GM04504 (cell line): ENCODE results near the gene ATG2B.

ENCODE experiments used
- DNase-seq: peaks from one replicate; pipeline ENCODE4 v3.0.0-alpha.2; 2012; ENCODE audit warnings: low read depth

Gene ATG2B, protein sequence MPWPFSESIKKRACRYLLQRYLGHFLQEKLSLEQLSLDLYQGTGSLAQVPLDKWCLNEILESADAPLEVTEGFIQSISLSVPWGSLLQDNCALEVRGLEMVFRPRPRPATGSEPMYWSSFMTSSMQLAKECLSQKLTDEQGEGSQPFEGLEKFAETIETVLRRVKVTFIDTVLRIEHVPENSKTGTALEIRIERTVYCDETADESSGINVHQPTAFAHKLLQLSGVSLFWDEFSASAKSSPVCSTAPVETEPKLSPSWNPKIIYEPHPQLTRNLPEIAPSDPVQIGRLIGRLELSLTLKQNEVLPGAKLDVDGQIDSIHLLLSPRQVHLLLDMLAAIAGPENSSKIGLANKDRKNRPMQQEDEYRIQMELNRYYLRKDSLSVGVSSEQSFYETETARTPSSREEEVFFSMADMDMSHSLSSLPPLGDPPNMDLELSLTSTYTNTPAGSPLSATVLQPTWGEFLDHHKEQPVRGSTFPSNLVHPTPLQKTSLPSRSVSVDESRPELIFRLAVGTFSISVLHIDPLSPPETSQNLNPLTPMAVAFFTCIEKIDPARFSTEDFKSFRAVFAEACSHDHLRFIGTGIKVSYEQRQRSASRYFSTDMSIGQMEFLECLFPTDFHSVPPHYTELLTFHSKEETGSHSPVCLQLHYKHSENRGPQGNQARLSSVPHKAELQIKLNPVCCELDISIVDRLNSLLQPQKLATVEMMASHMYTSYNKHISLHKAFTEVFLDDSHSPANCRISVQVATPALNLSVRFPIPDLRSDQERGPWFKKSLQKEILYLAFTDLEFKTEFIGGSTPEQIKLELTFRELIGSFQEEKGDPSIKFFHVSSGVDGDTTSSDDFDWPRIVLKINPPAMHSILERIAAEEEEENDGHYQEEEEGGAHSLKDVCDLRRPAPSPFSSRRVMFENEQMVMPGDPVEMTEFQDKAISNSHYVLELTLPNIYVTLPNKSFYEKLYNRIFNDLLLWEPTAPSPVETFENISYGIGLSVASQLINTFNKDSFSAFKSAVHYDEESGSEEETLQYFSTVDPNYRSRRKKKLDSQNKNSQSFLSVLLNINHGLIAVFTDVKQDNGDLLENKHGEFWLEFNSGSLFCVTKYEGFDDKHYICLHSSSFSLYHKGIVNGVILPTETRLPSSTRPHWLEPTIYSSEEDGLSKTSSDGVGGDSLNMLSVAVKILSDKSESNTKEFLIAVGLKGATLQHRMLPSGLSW (N-terminal part only)

GRCh38 chr14:96362965-96363750 lies at the start of gene ATG2B, which contains the start of gene GSKIP:
TSS of gene ATG2B (minus strand) at chr14:96363341. CDS start at chr14:96362976, 365 bp downstream.
TSS of gene GSKIP (plus strand) at chr14:96363526. CDS start at chr14:96382248, 18,722 bp downstream.
- DNase-seq, result peak; percentile 82

GRCh38 chr14:96410119-96410518 lies 47.0 kb upstream of the ATG2B start:
- no peak for DNase-seq

DNA sequence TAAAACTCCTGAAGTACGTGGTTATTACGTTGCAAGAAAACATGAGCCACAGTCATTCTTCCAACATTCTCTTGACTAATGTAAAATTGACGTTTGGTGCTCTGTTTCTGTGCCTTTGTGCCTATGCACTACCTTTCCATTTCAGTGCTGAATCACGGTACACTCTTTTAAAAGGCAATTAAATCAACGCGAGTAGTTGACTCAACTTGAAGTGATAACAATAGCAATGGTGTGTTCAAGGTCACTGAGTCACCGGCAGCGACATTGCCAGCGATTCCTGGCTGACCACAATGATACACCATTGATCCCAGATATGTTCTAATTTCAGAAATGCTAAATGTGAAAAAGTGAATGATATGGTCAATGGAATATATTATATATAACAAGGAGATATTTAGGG lies 46.6 kb upstream of the ATG2B start:
- DNase-seq, result no peak

DNA sequence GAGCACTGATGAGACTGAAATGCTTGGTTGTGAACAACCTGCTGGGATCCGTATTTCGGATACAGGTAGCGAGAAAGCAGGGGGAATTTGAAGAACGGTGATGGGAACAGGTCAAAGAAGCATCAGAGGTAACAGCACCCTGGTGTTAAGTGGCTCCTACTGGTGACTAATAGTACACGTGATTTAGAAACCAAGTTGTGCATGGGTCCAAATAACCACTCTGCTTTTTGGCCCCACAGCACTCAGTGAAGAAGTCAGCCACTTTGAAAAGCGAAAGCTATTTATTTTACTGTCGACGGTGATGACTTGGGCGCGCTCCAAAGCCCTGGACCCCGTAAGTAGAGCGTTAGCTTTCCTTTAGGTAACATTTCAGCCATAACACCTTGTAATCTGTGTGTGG lies 45.5 kb upstream of the ATG2B start:
- no peak for DNase-seq

- DNase-seq, result no peak
These were observed 44.9 kb upstream of the ATG2B start for GRCh38 chr14:96407935-96408570.

DNA sequence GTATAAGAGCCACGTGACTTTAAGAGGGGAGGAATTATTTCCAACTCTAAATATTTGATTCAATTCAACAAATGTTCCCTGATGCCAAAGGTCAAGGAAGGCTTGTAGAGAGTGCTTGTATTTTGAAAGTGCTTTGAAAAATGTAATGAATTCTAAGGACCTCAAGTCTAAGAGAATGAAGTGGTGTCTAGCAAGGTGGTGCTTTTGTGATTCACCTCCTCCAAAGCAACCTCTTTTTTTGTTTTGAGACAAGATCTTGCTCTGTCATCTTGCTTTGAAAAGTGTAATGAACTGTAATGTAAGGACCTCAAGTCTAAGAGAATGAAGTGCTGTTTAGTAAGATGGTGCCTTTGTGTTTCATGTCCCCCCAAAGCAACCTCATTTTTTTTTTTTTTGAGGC lies 42.5 kb upstream of the ATG2B start:
- no peak for DNase-seq

GRCh38 chr14:96403409-96403808 lies 40.3 kb upstream of the ATG2B start:
- no peak for DNase-seq

DNA sequence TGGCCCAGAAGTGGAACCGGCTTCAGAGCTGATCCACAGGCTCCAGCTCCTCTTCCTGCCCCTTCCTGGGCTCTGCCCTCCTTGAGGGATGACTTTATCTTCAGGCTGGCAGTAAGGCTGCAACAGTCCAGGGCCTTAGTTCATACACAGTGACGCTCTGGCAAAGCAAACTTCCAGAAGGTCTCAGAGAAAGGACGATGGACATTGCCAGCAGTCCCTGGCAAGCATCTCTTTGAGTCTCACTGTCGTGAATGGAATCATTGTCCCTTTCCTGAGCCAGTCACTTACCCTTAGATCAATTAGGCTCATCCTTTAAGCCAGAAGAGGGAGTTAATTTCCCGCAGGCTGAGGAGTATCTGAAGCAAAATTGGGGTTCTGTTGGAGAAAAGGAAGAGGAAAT lies 37.4 kb upstream of the ATG2B start:
- no peak for DNase-seq

GRCh38 chr14:96399405-96399804 lies 36.3 kb upstream of the ATG2B start:
- no peak for DNase-seq

- DNase-seq, result no peak
These were observed 35.8 kb upstream of the ATG2B start for GRCh38 chr14:96398921-96399320.

DNA sequence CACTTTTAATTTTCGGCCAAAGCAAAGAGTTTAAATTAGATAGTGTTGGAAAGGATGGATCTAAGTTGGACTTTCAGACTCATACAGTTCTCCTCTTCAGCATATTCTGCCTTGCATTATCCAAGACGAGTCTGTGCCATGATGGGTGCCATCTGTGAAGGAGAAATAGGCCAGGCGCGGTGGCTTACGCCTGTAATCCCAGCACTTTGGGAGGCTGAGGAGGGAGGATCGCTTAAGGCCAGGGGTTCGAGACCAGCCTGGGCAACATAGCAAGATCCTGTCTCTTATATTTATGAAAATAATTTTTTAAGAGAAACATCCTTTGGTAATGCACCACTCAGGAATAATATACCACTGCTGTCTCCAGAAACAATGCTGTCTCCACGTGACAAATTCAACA lies 35.3 kb upstream of the ATG2B start:
- no peak for DNase-seq

GRCh38 chr14:96394047-96394815 lies 31.1 kb upstream of the ATG2B start:
- no peak for DNase-seq

- no peak for DNase-seq
These were observed 30.0 kb upstream of the ATG2B start for GRCh38 chr14:96393071-96393691.

DNA sequence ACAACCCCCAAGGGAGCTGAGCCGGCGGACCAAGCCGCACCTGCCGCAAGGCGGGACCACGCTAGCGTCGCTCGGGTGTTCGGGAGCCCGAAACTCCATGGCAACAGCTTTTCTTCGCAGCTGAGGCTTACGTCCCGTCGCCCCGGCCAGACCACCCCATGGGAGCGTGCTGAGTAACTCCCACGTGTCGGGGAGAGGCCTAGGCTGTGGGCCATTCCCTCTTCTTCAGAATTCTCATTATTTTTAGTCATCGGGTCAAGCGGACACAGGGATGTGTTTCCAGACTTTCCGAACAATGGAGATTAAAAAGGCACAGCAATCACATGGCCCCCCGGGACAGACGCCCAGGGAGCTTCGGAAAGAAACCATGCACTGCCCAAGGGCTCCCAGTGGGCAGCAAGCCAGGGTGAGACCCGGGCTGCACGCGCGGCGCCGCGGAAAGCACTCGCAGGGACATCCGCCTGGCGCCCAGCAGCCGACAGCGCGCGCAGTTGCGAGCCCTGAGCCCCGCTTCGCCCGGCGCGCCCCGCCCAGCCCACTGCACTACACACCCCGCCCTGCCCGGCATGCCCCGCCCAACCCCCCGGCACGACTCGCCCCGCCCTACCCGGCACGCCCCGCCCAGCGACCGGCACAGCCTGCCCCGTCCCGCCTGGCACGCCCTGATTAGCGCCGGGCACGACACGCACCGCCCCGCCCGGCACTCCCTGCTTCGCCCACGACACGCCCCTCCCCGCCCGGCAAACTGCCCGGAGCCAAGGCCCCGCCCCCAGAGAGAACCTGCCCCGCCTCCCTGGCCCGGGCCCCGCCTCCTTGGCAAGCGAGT lies 28.4 kb upstream of the ATG2B start:
- peak; percentile 84 for DNase-seq

GRCh38 chr14:96390965-96391292 lies 27.8 kb upstream of the ATG2B start:
- DNase-seq, result no peak

DNA sequence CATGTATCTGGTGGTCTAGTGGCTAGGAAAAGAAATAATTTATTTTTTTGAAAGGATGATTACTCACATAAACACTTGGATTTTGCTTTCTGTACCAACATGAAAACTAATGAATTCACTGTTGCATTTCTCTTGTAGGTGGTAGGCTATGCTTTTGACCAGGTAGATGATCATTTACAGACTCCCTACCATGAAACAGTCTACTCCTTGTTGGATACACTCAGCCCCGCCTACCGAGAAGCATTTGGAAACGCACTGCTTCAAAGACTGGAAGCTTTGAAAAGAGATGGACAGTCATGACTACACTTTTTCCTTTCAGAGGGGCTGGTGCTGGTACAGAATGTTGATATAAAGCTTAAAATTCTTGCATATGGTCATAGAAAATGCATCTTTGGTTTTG lies 22.2 kb upstream of the ATG2B start:
- DNase-seq, result no peak

DNA sequence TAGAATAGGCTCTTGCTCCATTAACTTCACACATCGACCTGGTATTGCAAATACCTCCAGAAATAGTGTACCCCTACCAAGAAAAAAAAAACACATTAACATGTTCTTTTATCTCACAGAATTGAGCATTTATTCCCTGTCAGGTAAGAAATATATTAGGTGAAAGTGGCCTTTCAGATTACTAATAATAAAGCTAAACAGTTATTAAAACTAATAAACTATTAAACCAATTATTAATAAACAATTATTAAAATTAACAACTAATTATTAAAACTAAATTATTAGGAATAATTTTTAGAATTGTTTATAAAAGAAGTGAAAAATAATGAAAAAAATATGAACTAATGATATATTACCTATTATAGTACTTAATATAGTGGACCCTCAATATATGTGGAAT lies 21.6 kb upstream of the ATG2B start:
- DNase-seq, result no peak

- no peak for DNase-seq
These were observed 20.9 kb upstream of the ATG2B start for GRCh38 chr14:96384053-96384452.

DNA sequence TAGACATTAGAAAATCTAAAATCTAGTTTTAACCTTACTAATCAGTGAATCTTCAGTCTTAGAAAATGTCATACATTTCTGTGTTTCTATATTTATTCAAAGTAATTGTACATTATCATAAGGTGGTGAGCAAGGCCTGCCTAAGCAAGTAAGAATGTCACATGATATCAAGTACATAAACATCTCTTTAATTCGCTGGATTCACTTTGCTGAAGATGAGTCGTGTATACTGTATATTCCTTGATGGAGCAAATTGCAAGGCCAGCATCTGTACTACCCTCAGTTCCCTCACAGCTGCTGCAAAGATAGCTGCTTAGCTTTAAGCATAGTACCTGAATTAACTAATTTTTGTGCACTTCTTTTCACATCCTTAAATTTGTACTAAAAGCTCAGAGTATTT lies 20.3 kb upstream of the ATG2B start:
- DNase-seq, result no peak
